GM21423 (cell line): Measurements from ENCODE around the gene SMOC2.
"Not testable (repeated sequence)": the region's sequence is repeated elsewhere in the genome, so short reads cannot be mapped to it uniquely, and the experiment has no call there.

Source experiments
- ATAC-seq: cut with Tn5 transposase; IDR thresholded peaks from one replicate; pipeline ENCODE4 v1.9.1; 2021; ENCODE audit warnings: mild to moderate bottlenecking, moderate library complexity; ENCODE audit not compliant: unreplicated experiment

The SMOC2 gene

GRCh38 chr6:168699631-168700295 is 258.8 kb downstream of the SMOC2 start:
- ATAC-seq, result no peak

- ATAC-seq, result no peak
Measured at GRCh38 chr6:168700880-168701279, 259.9 kb downstream of the SMOC2 start.

GRCh38 chr6:168703990-168704389 is 263.0 kb downstream of the SMOC2 start:
- no peak for ATAC-seq

- ATAC-seq, result no peak
Measured at GRCh38 chr6:168704678-168705077, 263.7 kb downstream of the SMOC2 start.

- not testable (repeated sequence) for ATAC-seq
Measured at GRCh38 chr6:168705271-168705670, 264.3 kb downstream of the SMOC2 start.

- no peak for ATAC-seq
Measured at GRCh38 chr6:168706471-168707177, 265.6 kb downstream of the SMOC2 start.

- ATAC-seq, result no peak
Measured at GRCh38 chr6:168708526-168708925, 267.5 kb downstream of the SMOC2 start.

- ATAC-seq, result no peak
Measured at GRCh38 chr6:168708984-168709383, 268.0 kb downstream of the SMOC2 start.

GRCh38 chr6:168709390-168709789 is 268.4 kb downstream of the SMOC2 start:
- no peak for ATAC-seq

GRCh38 chr6:168709991-168710390 is 269.0 kb downstream of the SMOC2 start:
- ATAC-seq, result no peak

GRCh38 chr6:168711049-168711640 is 270.2 kb downstream of the SMOC2 start:
- no peak for ATAC-seq

- no peak for ATAC-seq
Measured at GRCh38 chr6:168711666-168712300, 270.8 kb downstream of the SMOC2 start.

GRCh38 chr6:168712993-168713392 is 272.0 kb downstream of the SMOC2 start:
- ATAC-seq, result no peak

GRCh38 chr6:168713839-168714238 is 272.9 kb downstream of the SMOC2 start:
- no peak for ATAC-seq

GRCh38 chr6:168714547-168715260 is 273.7 kb downstream of the SMOC2 start:
- ATAC-seq, result no peak

- ATAC-seq, result no peak
Measured at GRCh38 chr6:168715643-168716481, 274.9 kb downstream of the SMOC2 start.

GRCh38 chr6:168716581-168716980 is 275.6 kb downstream of the SMOC2 start:
- no peak for ATAC-seq

GRCh38 chr6:168717491-168717890 is 276.5 kb downstream of the SMOC2 start:
- no peak for ATAC-seq
